Measurements from ENCODE around the gene PDPN.

The PDPN gene

DNA sequence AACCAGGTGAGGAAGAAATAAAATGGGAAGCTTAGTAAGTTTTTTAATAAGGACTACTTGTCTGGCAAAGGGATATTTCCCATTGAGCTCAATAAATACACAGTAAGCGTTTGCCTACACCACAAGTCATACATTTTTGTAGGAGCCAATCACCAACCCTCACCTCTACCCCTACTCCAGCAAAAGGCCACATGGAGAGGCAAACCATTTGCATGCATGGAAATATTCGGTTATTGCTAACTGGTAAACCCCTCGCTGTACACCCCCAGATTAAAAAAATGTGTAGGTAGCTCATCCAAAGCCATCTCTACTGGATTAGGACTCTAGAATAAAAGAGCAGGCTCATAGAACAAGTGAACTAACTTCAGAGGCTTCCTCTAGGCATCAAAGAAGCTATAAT is 21.1 kb downstream of the PDPN start:
- TF ChIP-seq, protein P1, sequence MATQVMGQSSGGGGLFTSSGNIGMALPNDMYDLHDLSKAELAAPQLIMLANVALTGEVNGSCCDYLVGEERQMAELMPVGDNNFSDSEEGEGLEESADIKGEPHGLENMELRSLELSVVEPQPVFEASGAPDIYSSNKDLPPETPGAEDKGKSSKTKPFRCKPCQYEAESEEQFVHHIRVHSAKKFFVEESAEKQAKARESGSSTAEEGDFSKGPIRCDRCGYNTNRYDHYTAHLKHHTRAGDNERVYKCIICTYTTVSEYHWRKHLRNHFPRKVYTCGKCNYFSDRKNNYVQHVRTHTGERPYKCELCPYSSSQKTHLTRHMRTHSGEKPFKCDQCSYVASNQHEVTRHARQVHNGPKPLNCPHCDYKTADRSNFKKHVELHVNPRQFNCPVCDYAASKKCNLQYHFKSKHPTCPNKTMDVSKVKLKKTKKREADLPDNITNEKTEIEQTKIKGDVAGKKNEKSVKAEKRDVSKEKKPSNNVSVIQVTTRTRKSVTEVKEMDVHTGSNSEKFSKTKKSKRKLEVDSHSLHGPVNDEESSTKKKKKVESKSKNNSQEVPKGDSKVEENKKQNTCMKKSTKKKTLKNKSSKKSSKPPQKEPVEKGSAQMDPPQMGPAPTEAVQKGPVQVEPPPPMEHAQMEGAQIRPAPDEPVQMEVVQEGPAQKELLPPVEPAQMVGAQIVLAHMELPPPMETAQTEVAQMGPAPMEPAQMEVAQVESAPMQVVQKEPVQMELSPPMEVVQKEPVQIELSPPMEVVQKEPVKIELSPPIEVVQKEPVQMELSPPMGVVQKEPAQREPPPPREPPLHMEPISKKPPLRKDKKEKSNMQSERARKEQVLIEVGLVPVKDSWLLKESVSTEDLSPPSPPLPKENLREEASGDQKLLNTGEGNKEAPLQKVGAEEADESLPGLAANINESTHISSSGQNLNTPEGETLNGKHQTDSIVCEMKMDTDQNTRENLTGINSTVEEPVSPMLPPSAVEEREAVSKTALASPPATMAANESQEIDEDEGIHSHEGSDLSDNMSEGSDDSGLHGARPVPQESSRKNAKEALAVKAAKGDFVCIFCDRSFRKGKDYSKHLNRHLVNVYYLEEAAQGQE (IDR thresholded peaks at IDR 0.05; ENCODE audit: insufficient read depth in 1 of 2, low read depth in 2 of 2, low read length in 2 of 2), result no peak
- TF ChIP-seq SIN3A (IDR thresholded peaks at IDR 0.05; ENCODE audit: borderline replicate concordance, insufficient read depth, low read length) (no peak), POLR2AphosphoS5 (IDR thresholded peaks at IDR 0.05; ENCODE audit: low read depth, low read length) (no peak), FOXP2 (optimal IDR thresholded peaks at IDR 0.05; ENCODE audit: borderline replicate concordance, extremely low read depth, extremely low read length, insufficient read depth) (no peak)

DNA sequence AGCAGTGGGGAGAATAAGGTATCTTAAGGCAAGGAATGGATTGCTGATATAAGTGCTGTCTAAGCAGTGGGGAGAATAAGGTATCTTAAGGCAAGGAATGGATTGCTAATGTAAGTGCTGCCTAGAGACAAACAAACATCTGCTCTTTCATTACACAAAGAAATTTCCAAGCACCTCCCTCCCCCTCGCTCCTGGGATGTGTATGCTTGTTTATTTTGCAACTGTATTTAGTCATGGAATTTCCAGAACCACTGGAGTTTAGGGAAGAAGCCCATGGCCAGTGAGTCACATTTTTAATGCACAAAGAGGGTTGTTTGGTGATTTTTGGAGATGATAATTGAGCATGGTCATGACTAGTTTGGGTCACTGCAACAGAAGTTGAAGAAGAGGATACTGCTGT is 21.5 kb downstream of the PDPN start:
- no peak for TF ChIP-seq POLR2AphosphoS5 (IDR thresholded peaks at IDR 0.05; ENCODE audit: low read depth, low read length)

DNA sequence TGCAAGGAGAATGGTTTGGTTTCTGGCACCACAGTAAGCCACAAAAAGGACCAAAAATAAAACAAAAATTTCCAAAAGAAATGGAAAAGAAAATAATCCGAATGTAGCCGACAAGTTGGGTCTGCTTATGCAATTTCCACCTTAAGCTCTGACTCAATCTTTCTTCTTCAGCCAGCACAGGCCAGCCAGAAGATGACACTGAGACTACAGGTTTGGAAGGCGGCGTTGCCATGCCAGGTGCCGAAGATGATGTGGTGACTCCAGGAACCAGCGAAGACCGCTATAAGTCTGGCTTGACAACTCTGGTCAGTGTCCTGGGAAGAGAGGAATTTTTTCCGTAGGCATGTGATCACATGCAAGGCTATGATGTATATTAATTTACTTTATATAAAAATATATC is 23.4 kb downstream of the PDPN start:
- TF ChIP-seq FOXP2 (optimal IDR thresholded peaks at IDR 0.05; ENCODE audit: borderline replicate concordance, extremely low read depth, extremely low read length, insufficient read depth) (no peak), POLR2AphosphoS5 (IDR thresholded peaks at IDR 0.05; ENCODE audit: low read depth, low read length) (no peak), SIN3A (IDR thresholded peaks at IDR 0.05; ENCODE audit: borderline replicate concordance, insufficient read depth, low read length) (no peak), TAF1 (IDR thresholded peaks at IDR 0.05; ENCODE audit: borderline replicate concordance, insufficient read depth, low read length) (no peak)
- TF ChIP-seq, protein P1 (IDR thresholded peaks at IDR 0.05; ENCODE audit: insufficient read depth in 1 of 2, low read depth in 2 of 2, low read length in 2 of 2), result no peak

DNA sequence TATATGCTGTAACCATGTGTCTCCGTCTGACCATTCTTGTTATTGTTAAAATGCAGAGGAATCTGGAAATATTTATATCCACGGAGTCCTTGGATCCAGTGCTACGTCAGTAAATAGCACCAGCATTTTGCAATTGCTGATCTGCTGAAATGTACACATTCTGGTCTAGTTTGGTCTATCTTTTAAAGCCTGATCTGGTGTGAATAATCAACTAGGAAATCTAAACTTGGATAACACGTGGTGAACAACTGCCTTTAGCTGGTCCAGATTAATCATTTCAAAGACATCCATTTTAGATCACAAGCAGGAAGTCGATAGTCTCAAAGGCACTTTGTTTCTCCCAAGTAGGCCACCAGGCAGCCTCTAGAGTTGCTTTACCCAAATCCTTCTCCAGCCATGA is 32.6 kb downstream of the PDPN start:
- no peak for TF ChIP-seq SIN3A (IDR thresholded peaks at IDR 0.05; ENCODE audit: borderline replicate concordance, insufficient read depth, low read length)
- TF ChIP-seq, protein P1 (IDR thresholded peaks at IDR 0.05; ENCODE audit: insufficient read depth in 1 of 2, low read depth in 2 of 2, low read length in 2 of 2), result no peak
- TF ChIP-seq FOXP2 (optimal IDR thresholded peaks at IDR 0.05; ENCODE audit: borderline replicate concordance, extremely low read depth, extremely low read length, insufficient read depth), result no peak
- no peak for TF ChIP-seq POLR2AphosphoS5 (IDR thresholded peaks at IDR 0.05; ENCODE audit: low read depth, low read length)
- no peak for TF ChIP-seq TAF1 (IDR thresholded peaks at IDR 0.05; ENCODE audit: borderline replicate concordance, insufficient read depth, low read length)

DNA sequence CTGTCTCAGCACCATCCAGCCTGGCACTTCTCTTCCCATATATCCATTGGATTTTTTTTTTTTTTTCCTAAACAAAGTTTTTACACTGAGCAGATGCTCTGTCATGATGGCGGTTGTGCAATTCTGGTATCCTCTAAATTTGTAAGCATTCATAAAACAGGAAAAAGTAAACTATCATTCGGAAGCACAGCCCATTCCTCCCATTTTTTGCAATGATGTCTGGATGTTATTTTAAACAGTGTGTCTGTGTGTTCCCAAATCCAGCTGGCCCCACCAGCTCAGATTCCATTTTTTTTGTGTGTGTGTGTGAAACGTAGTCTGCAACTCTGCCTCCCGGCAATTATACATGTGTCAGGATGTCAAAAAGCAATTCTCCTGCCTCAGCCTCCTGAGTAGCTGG is 33.5 kb downstream of the PDPN start:
- TF ChIP-seq TAF1 (IDR thresholded peaks at IDR 0.05; ENCODE audit: borderline replicate concordance, insufficient read depth, low read length) (no peak), SIN3A (IDR thresholded peaks at IDR 0.05; ENCODE audit: borderline replicate concordance, insufficient read depth, low read length) (no peak), POLR2AphosphoS5 (IDR thresholded peaks at IDR 0.05; ENCODE audit: low read depth, low read length) (no peak), FOXP2 (optimal IDR thresholded peaks at IDR 0.05; ENCODE audit: borderline replicate concordance, extremely low read depth, extremely low read length, insufficient read depth) (no peak)
- TF ChIP-seq, protein P1 (IDR thresholded peaks at IDR 0.05; ENCODE audit: insufficient read depth in 1 of 2, low read depth in 2 of 2, low read length in 2 of 2), result no peak
